DMS 273 (cell line): ENCODE results near the gene LCT.
"Not testable (repeated sequence)": the region's sequence is repeated elsewhere in the genome, so short reads cannot be mapped to it uniquely, and the experiment has no call there.

Experiments used
- DNase-seq: peaks from one replicate; lab custom pipeline; 2025; ENCODE audit not compliant: unreplicated experiment; lab: John Stamatoyannopoulos, UW

LCT gene

GRCh38 chr2:135832891-135833290 is 4.1 kb downstream of the LCT start:
- DNase-seq = no peak

GRCh38 chr2:135831180-135831812 is 5.7 kb downstream of the LCT start:
- DNase-seq = no peak

- DNase-seq = peak; percentile 31
Observed at GRCh38 chr2:135829378-135830135, 7.4 kb downstream of the LCT start.

GRCh38 chr2:135826544-135826943 is 10.4 kb downstream of the LCT start:
- no peak for DNase-seq

- no peak for DNase-seq
Observed at GRCh38 chr2:135825550-135826176, 11.3 kb downstream of the LCT start.

- DNase-seq = no peak
Observed at GRCh38 chr2:135825131-135825530, 11.9 kb downstream of the LCT start.

GRCh38 chr2:135822855-135823254 is 14.1 kb downstream of the LCT start:
- DNase-seq = no peak

GRCh38 chr2:135821190-135821589 is 15.8 kb downstream of the LCT start:
- no peak for DNase-seq

GRCh38 chr2:135820003-135820618 is 16.9 kb downstream of the LCT start:
- no peak for DNase-seq

GRCh38 chr2:135818937-135819610 is 17.9 kb downstream of the LCT start:
- peak; percentile 49 for DNase-seq

GRCh38 chr2:135817951-135818350 is 19.0 kb downstream of the LCT start:
- no peak for DNase-seq

- no peak for DNase-seq
Observed at GRCh38 chr2:135817466-135817865, 19.5 kb downstream of the LCT start.

- DNase-seq = no peak
Observed at GRCh38 chr2:135815269-135815668, 21.7 kb downstream of the LCT start.

- DNase-seq = no peak
Observed at GRCh38 chr2:135812907-135813511, 24.0 kb downstream of the LCT start.

GRCh38 chr2:135807874-135808273 is 29.1 kb downstream of the LCT start:
- DNase-seq = not testable (repeated sequence)

GRCh38 chr2:135803278-135803677 is 33.7 kb downstream of the LCT start:
- DNase-seq = no peak

GRCh38 chr2:135802350-135802749 is 34.6 kb downstream of the LCT start:
- DNase-seq = no peak

GRCh38 chr2:135800513-135801460 is 36.2 kb downstream of the LCT start:
- no peak for DNase-seq

- DNase-seq = peak; percentile 11
Observed at GRCh38 chr2:135799738-135800137, 37.2 kb downstream of the LCT start.

GRCh38 chr2:135798762-135799161 is 38.2 kb downstream of the LCT start:
- peak; percentile 58 for DNase-seq
